ENCODE measurements around the gene CHID1. TPM values are rescaled to one million over a fixed set of nuclear protein-coding genes. Genes with fewer than 3 reads are reported as not detected.

Gene CHID1
- total and polyA plus RNA-seq, 2 donors (not counting 1 experiment from before 2014, with no cell fraction given): 31.0 to 68.1 TPM

DNA sequence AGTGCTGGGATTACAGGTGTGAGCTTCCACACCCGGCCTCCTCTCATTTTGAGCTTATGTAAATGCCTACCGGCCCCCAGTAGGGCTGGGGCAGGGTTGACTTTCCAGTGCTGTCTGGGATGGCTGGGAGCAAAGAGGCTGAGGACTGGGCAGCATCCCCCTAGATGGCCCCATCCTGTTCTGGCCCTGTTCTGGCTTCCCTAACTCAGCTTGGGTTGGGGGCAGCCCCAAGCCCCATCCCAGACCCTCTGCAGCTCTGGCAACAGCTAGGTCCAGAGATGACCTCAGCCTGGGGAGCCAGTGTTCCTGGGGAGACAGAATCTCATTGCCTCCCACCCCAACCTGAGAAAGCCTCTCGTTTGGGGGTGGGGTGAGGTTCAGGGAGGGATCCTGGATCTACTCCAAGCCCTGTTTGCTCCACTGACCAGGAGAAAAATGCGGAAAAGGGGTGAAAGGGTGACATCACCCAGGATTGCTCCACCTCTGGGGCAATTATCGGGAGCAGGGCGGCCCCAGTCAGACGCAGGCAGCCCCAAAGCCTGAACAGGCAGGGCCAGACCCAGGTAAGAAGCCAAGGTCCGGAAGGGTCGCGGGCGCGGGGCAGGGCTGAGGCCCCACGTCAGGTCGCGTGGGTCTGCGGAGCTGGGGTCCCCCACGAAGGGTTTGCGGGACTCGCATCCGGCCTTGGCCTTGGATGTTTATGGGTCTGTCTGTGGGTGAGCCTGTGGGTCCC is 92.0 kb downstream of the CHID1 start, which contains the start of gene PNPLA2:
PNPLA2 (plus strand) TSS at position 519 of the 733 bp plus-strand sequence. CDS start 805 bp downstream, outside the sequence.
- H3K9me3 ChIP-seq (ENCODE audit: control extremely low read depth in 1 of 3, control insufficient read depth in 2 of 3, insufficient read depth in 1 of 3, low read length in 2 of 3): no peaks in the 10 kb centered on the region
- peak within 1 kb of the TSS; percentile 90 for H3K4me2 ChIP-seq (replicated peaks; ENCODE audit: low read depth, low read length, poor library complexity, severe bottlenecking)
- no peaks in the 10 kb centered on the region for H3K27me3 Mint-ChIP-seq
- peaks cover 39% of the 10 kb centered on the region for H4K20me1 ChIP-seq (ENCODE audit: control insufficient read depth, insufficient read depth, low read length, poor library complexity, severe bottlenecking)
- H3K4me1 ChIP-seq (ENCODE audit: control insufficient read depth in 2 of 2, insufficient read depth in 2 of 2, low read length in 2 of 2): peaks cover 16 to 26% of the 10 kb centered on the region in 2 donors
- no peak for DNase-seq
- peaks cover 24% of the 10 kb centered on the region for H3K79me2 ChIP-seq (ENCODE audit: control insufficient read depth, insufficient read depth, low read length)
- intact Hi-C loops (cut with micrococcal nuclease): loop anchor here (1.0 kb wide), 3 partner anchors 9 to 20 kb away; partner anchors contain the start of genes PIDD1, RPLP2 and SLC25A22
- peak within 1 kb of the TSS; percentile 68 to 91 for H3K27ac ChIP-seq (ENCODE audit: low read length in 2 of 2)
- H3K36me3 ChIP-seq (replicated peaks in 1 of 2; ENCODE audit: control extremely low read depth in 1 of 2, control insufficient read depth in 1 of 2, extremely low read depth in 1 of 2, insufficient read depth in 2 of 2, low read length in 1 of 2): peaks cover 0 to 23% of the 10 kb centered on the region in 2 experiments
- H2AFZ ChIP-seq (ENCODE audit: insufficient read depth, low read depth, low read length, poor library complexity, severe bottlenecking): peak within 1 kb of the TSS; percentile 87
- H3K4me3 ChIP-seq (ENCODE audit: control extremely low read depth in 1 of 5, extremely low read depth in 1 of 5, insufficient read depth in 1 of 5, low read depth in 2 of 5, low read length in 4 of 5): peak within 1 kb of the TSS in 4 of 5 experiments; percentile 58 to 82 (median 77)
- H3K27me3 ChIP-seq (replicated peaks in 1 of 4; ENCODE audit: control extremely low read depth in 1 of 4, control insufficient read depth in 3 of 4, insufficient read depth in 4 of 4, low read length in 3 of 4): no peaks in the 10 kb centered on the region
- 39% methylated on average over 19 of the region's 20 CpGs for WGBS (ENCODE audit: insufficient coverage)
- H3K27ac Mint-ChIP-seq: peak within 1 kb of the TSS; percentile 91
- peak within 1 kb of the TSS; percentile 92 for H3K4me3 Mint-ChIP-seq
- TF ChIP-seq, protein P1, sequence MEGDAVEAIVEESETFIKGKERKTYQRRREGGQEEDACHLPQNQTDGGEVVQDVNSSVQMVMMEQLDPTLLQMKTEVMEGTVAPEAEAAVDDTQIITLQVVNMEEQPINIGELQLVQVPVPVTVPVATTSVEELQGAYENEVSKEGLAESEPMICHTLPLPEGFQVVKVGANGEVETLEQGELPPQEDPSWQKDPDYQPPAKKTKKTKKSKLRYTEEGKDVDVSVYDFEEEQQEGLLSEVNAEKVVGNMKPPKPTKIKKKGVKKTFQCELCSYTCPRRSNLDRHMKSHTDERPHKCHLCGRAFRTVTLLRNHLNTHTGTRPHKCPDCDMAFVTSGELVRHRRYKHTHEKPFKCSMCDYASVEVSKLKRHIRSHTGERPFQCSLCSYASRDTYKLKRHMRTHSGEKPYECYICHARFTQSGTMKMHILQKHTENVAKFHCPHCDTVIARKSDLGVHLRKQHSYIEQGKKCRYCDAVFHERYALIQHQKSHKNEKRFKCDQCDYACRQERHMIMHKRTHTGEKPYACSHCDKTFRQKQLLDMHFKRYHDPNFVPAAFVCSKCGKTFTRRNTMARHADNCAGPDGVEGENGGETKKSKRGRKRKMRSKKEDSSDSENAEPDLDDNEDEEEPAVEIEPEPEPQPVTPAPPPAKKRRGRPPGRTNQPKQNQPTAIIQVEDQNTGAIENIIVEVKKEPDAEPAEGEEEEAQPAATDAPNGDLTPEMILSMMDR (IDR thresholded peaks at IDR 0.05): no peak
- no peak for TF ChIP-seq EZH2 (IDR thresholded peaks at IDR 0.05; ENCODE audit: borderline replicate concordance, insufficient read depth, low read depth, low read length, poor library complexity, severe bottlenecking)
- ChIA-PET POLR2A (interaction anchor here (0.5 to 3.7 kb wide), 12 partner anchors 9 to 1564 kb away, joined by 3 to 57 read pairs (median 4); partner anchors contain the start of genes BET1L, CD151, CRACR2B and GATD1), CTCF (interaction anchor here (0.6 to 2.8 kb wide), 4 partner anchors 8 to 96 kb away, joined by 3 to 14 read pairs (median 4); partner anchors contain the start of gene RPLP2)
- H3K9ac ChIP-seq (ENCODE audit: low read length): peak within 1 kb of the TSS; percentile 91
- peaks cover 20% of the 10 kb centered on the region for H3K4me1 Mint-ChIP-seq
- H3K9me3 Mint-ChIP-seq (ENCODE audit: insufficient read depth): no peaks in the 10 kb centered on the region
- no peak for ATAC-seq (ENCODE audit: low read depth)

Small RNA genes within 50 kb of the gene (small RNA-seq; reads per million reads assigned to genes)
- gene RNU6-1025P (ENCODE audit: insufficient read length, low read depth, low replicate concordance): not detected

Other genes starting within 250 kb of the CHID1 start
- 53.6 and 58.6 TPM in 2 replicates for gene DEAF1, start 215.6 kb downstream of the CHID1 start, total RNA-seq
- 31.8 and 32.7 TPM in 2 replicates for gene DEAF1, start 215.6 kb downstream of the CHID1 start, polyA plus RNA-seq
- gene TMEM80, start 215.0 kb downstream of the CHID1 start, total RNA-seq: 77.8 and 84.1 TPM in 2 replicates
- gene TMEM80, start 215.0 kb downstream of the CHID1 start, polyA plus RNA-seq: 56.9 and 72.5 TPM in 2 replicates
- 12.7 and 13.9 TPM in 2 replicates for gene EPS8L2, start 204.6 kb downstream of the CHID1 start, total RNA-seq
- gene EPS8L2, start 204.6 kb downstream of the CHID1 start, polyA plus RNA-seq: 11.9 and 22.7 TPM in 2 replicates
- 105 and 116 TPM in 2 replicates for gene TALDO1, start 163.3 kb downstream of the CHID1 start, total RNA-seq
- gene TALDO1, start 163.3 kb downstream of the CHID1 start, polyA plus RNA-seq: 71.0 and 82.4 TPM in 2 replicates
- gene GATD1, start 133.3 kb downstream of the CHID1 start, total RNA-seq: 70.0 and 80.0 TPM in 2 replicates
- 37.4 and 62.4 TPM in 2 replicates for gene GATD1, start 133.3 kb downstream of the CHID1 start, polyA plus RNA-seq
- 0.39 and 0.49 TPM in 2 replicates for gene CEND1, start 120.7 kb downstream of the CHID1 start, total RNA-seq
- gene CEND1, start 120.7 kb downstream of the CHID1 start, polyA plus RNA-seq: 0.13 and 0.20 TPM in 2 replicates
- 25.7 and 28.2 TPM in 2 replicates for gene SLC25A22, start 112.5 kb downstream of the CHID1 start, total RNA-seq
- 45.7 and 50.9 TPM in 2 replicates for gene SLC25A22, start 112.5 kb downstream of the CHID1 start, polyA plus RNA-seq
- 32.5 and 39.2 TPM in 2 replicates for gene PIDD1, start 105.6 kb downstream of the CHID1 start, total RNA-seq
- 58.4 and 59.2 TPM in 2 replicates for gene PIDD1, start 105.6 kb downstream of the CHID1 start, polyA plus RNA-seq
- gene RPLP2, start 100.8 kb downstream of the CHID1 start, total RNA-seq: 3,814 and 3,947 TPM in 2 replicates
- gene RPLP2, start 100.8 kb downstream of the CHID1 start, polyA plus RNA-seq: 525 and 3,297 TPM in 2 replicates
- 182 and 208 TPM in 2 replicates for gene PNPLA2, start 91.9 kb downstream of the CHID1 start, total RNA-seq
- 276 and 313 TPM in 2 replicates for gene PNPLA2, start 91.9 kb downstream of the CHID1 start, polyA plus RNA-seq
- gene CRACR2B, start 82.9 kb downstream of the CHID1 start, total RNA-seq: 9.7 and 13.5 TPM in 2 replicates
- gene CRACR2B, start 82.9 kb downstream of the CHID1 start, polyA plus RNA-seq: 13.6 and 67.7 TPM in 2 replicates
- gene CD151, start 77.9 kb downstream of the CHID1 start, total RNA-seq: 24.3 and 25.5 TPM in 2 replicates
- gene CD151, start 77.9 kb downstream of the CHID1 start, polyA plus RNA-seq: 24.4 and 27.8 TPM in 2 replicates
- gene POLR2L, start 68.3 kb downstream of the CHID1 start, total RNA-seq: 39.0 and 44.4 TPM in 2 replicates
- 39.1 and 80.8 TPM in 2 replicates for gene POLR2L, start 68.3 kb downstream of the CHID1 start, polyA plus RNA-seq
- gene TSPAN4, start 68.0 kb downstream of the CHID1 start, total RNA-seq: 2.2 and 2.9 TPM in 2 replicates
- 5.3 and 7.4 TPM in 2 replicates for gene TSPAN4, start 68.0 kb downstream of the CHID1 start, polyA plus RNA-seq
- 53.1 and 54.5 TPM in 2 replicates for gene AP2A2, start 15.1 kb upstream of the CHID1 start, total RNA-seq
- 57.0 and 62.8 TPM in 2 replicates for gene AP2A2, start 15.1 kb upstream of the CHID1 start, polyA plus RNA-seq
- gene MUC6, start 125.9 kb upstream of the CHID1 start, total RNA-seq: not detected in 2 replicates
- gene MUC6, start 125.9 kb upstream of the CHID1 start, polyA plus RNA-seq: not detected in 2 replicates
- gene MUC2, start 164.1 kb upstream of the CHID1 start, total RNA-seq: not detected in 2 replicates
- gene MUC2, start 164.1 kb upstream of the CHID1 start, polyA plus RNA-seq: not detected in 2 replicates
- gene MUC5AC, start 247.1 kb upstream of the CHID1 start, total RNA-seq: not detected in 2 replicates
- gene MUC5AC, start 247.1 kb upstream of the CHID1 start, polyA plus RNA-seq: not detected in 2 replicates